ENCODE data around the gene NCAPD3. TPM values are rescaled to one million over a fixed set of nuclear protein-coding genes. Genes with fewer than 3 reads are reported as not detected.

Gene NCAPD3
- total RNA-seq, 2 donors from 2014 or later: 42.6 to 45.5 TPM

DNA sequence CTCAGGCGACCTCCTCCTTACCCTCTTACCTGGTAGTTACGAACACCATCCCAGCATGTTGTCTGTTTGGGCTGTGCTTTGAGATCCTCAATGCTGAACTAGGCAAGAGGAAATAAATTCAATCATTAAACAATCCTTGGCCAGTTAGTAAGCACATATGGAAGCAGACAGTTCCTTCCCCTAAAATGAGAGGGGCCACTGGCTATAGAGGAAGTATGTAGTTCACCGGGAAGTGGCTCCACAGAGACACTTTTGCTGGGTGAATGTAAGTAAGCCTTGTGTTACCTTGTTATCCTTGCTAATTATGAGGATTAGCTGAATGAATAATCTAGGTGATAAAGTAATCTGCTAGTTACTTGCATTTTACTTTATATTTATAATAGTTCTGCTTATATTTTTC lies 26.5 kb upstream of the NCAPD3 start:
- Mint-ChIP-seq H3K9me3 (no peaks in the 10 kb centered on the region), H3K4me1 (peaks cover 20% of the 10 kb centered on the region)

DNA sequence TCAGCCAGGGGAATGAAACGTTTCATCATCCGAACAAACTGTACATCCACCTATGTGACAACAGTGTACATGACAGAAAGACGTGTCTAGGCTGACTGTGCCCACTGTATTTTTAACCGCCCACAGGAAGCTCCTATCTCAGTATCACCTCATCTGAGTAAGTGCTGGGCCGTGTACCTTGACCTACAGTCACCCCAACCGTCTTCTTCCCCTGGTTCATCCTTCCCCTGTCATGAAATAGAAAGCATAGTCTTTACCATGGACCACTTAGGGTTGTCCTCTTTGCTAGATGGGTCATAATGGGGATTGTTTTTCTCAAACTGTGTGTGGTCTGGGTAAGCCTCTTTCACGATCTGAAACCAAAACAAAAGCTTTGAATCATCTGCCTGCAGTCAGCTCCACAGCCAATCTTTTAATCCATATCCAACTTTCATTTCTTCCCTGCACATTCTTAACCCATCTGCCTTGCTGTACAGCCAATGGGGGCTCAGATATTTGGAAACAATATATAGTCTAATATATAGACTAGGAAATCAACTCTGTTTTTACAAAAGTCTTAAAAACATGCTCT lies 25.2 kb upstream of the NCAPD3 start:
- Histone ChIP-seq H3K27me3 (ENCODE audit: control insufficient read depth, insufficient read depth, low read length, poor library complexity, severe bottlenecking) (no peaks in the 10 kb centered on the region), H3K9me3 (ENCODE audit: control insufficient read depth, low read length) (no peaks in the 10 kb centered on the region), H3K4me3 (ENCODE audit: low read length) (no peak overlapping the region), H3K4me1 (ENCODE audit: control insufficient read depth, insufficient read depth, low read length) (no peaks in the 10 kb centered on the region), H3K9ac (ENCODE audit: extremely low read depth, low read length, poor library complexity, severe bottlenecking) (no peak overlapping the region), H3K36me3 (ENCODE audit: control insufficient read depth, insufficient read depth, low read length) (peaks cover 57% of the 10 kb centered on the region), H3K27ac (ENCODE audit: low read depth, low read length) (no peak overlapping the region)
- Mint-ChIP-seq H3K9me3 (no peaks in the 10 kb centered on the region), H3K4me1 (peaks cover 12% of the 10 kb centered on the region), H3K4me3 (no peak overlapping the region), H3K36me3 (ENCODE audit: low read depth) (peaks cover 44% of the 10 kb centered on the region), H3K27ac (no peak overlapping the region), H3K27me3 (ENCODE audit: insufficient read depth) (no peaks in the 10 kb centered on the region)
- 95 to 98% methylated on average over 6 to 7 of the region's 7 CpGs for WGBS, 2 experiments (ENCODE audit: insufficient coverage in 1 of 2, insufficient read length in 1 of 2)
- TF ChIP-seq, protein P1, sequence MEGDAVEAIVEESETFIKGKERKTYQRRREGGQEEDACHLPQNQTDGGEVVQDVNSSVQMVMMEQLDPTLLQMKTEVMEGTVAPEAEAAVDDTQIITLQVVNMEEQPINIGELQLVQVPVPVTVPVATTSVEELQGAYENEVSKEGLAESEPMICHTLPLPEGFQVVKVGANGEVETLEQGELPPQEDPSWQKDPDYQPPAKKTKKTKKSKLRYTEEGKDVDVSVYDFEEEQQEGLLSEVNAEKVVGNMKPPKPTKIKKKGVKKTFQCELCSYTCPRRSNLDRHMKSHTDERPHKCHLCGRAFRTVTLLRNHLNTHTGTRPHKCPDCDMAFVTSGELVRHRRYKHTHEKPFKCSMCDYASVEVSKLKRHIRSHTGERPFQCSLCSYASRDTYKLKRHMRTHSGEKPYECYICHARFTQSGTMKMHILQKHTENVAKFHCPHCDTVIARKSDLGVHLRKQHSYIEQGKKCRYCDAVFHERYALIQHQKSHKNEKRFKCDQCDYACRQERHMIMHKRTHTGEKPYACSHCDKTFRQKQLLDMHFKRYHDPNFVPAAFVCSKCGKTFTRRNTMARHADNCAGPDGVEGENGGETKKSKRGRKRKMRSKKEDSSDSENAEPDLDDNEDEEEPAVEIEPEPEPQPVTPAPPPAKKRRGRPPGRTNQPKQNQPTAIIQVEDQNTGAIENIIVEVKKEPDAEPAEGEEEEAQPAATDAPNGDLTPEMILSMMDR (conservative IDR thresholded peaks at IDR 0.05): no peak
- DNase-seq: no peak

More for the DNA sequence above, 26.5 kb upstream of the NCAPD3 start:
- TF ChIP-seq, protein P1 (conservative IDR thresholded peaks at IDR 0.05): no peak
- Histone ChIP-seq H3K27me3 (ENCODE audit: control insufficient read depth, insufficient read depth, low read length, poor library complexity, severe bottlenecking) (no peaks in the 10 kb centered on the region), H3K36me3 (ENCODE audit: control insufficient read depth, insufficient read depth, low read length) (peaks cover 44% of the 10 kb centered on the region), H3K9me3 (ENCODE audit: control insufficient read depth, low read length) (no peaks in the 10 kb centered on the region), H3K27ac (ENCODE audit: low read depth, low read length) (no peak overlapping the region), H3K4me1 (ENCODE audit: control insufficient read depth, insufficient read depth, low read length) (no peaks in the 10 kb centered on the region), H3K4me3 (ENCODE audit: low read length) (no peak overlapping the region), H3K9ac (ENCODE audit: extremely low read depth, low read length, poor library complexity, severe bottlenecking) (no peak overlapping the region)
- WGBS, 2 experiments (ENCODE audit: insufficient coverage in 1 of 2, insufficient read length in 1 of 2): 82 to 94% methylated on average over 3 of the region's 3 CpGs
- no peak overlapping the region for H3K27ac Mint-ChIP-seq
- H3K36me3 Mint-ChIP-seq (ENCODE audit: low read depth): peaks cover 34% of the 10 kb centered on the region
- no peak overlapping the region for H3K4me3 Mint-ChIP-seq
- no peaks in the 10 kb centered on the region for H3K27me3 Mint-ChIP-seq (ENCODE audit: insufficient read depth)
- no peak for DNase-seq

DNA sequence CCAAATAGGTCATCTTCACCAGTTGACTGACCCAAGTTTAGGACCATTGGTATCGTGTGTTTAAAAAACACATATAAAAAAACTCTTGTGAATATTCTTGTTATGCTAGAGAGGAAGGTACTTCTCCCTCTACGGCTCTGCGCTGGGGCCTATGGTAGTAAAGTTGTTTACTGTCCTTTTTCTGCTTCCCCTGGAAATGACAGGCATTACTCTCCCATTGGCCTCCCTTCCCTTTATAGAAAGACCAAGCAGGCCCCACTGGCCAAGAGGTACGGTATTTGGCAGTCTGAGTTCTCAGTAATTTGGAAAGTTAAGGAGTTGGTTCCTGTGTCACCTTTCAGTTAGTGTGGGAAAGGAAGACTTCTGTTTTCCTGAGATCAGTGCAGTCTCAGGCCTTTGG lies 22.9 kb upstream of the NCAPD3 start:
- Mint-ChIP-seq H3K9me3 (no peaks in the 10 kb centered on the region), H3K27me3 (ENCODE audit: insufficient read depth) (no peaks in the 10 kb centered on the region), H3K36me3 (ENCODE audit: low read depth) (peaks cover 55% of the 10 kb centered on the region), H3K27ac (peak overlapping the region; percentile 20), H3K4me1 (peaks cover 11% of the 10 kb centered on the region), H3K4me3 (no peak overlapping the region)
- no peak overlapping the region for H3K4me3 ChIP-seq (ENCODE audit: low read length)
- H3K4me1 ChIP-seq (ENCODE audit: control insufficient read depth, insufficient read depth, low read length): peaks cover 1% of the 10 kb centered on the region
- TF ChIP-seq, protein P1 (conservative IDR thresholded peaks at IDR 0.05): no peak
- H3K27ac ChIP-seq (ENCODE audit: low read depth, low read length): no peak overlapping the region
- DNase-seq: no peak
- peaks cover 72% of the 10 kb centered on the region for H3K36me3 ChIP-seq (ENCODE audit: control insufficient read depth, insufficient read depth, low read length)
- H3K27me3 ChIP-seq (ENCODE audit: control insufficient read depth, insufficient read depth, low read length, poor library complexity, severe bottlenecking): no peaks in the 10 kb centered on the region
- no peak overlapping the region for H3K9ac ChIP-seq (ENCODE audit: extremely low read depth, low read length, poor library complexity, severe bottlenecking)
- no peaks in the 10 kb centered on the region for H3K9me3 ChIP-seq (ENCODE audit: control insufficient read depth, low read length)
- 97% methylated on average over 4 of the region's 4 CpGs; no CpG with 5 or more reads in 1 of the 2 experiments for WGBS, 2 experiments (ENCODE audit: insufficient coverage in 1 of 2, insufficient read length in 1 of 2)
